Measurements from ENCODE around the gene GLO1.
A peak's percentile ranks its signal among the peaks of the same experiment; 100 is the strongest.

GLO1 gene

DNA sequence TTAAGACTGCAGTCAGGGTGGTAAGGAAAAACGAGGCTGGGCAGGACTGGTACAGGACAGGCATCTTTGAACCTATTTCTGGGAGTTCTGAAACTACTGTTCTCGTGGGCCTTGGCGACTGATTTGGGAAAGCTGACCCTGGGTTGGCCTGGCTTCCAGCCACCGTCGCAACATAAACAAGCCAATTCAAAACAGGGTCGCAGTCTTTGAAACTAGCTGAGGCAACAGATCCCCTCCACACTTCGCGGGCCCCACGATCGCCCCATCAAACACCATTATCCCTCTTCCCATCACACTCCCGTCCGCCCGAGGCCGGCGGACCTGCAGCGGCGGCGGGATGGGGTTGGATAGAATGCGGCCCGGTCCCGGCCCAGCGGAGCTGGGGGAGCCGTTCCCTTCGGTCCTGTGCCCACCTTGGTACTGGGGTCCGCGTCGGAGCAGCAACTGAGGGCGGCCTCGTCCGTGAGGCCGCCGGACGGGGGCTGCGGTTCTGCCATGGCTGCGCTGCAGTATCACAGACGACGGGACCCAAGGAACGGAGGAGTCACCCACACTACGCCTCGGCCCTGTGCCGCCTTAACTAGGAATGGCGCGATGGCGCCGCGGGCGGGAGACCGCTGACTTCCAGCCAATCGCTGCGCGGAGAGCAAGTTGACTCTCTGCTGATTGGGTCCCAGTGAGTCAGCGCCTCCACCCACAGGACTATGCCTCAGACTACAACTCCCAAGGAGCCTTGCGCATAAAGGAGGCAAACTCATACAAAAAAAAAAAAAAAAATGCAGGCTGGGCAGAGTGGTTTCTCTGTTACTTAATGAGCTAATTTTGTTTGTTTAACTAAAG, at the start of gene GLO1:
Gene GLO1 (minus strand): TSS at position 588 of the 840 bp plus-strand sequence. CDS start 91 bp downstream, at position 497.
- Mint-ChIP-seq H3K9me3 (peaks cover 8% of the 10 kb centered on the region), H3K36me3 (ENCODE audit: insufficient read depth) (peaks cover 7% of the 10 kb centered on the region)
- peak; percentile 100 for ATAC-seq (replicated peaks; ENCODE audit: extremely low read depth, poor library complexity, severe bottlenecking)

DNA sequence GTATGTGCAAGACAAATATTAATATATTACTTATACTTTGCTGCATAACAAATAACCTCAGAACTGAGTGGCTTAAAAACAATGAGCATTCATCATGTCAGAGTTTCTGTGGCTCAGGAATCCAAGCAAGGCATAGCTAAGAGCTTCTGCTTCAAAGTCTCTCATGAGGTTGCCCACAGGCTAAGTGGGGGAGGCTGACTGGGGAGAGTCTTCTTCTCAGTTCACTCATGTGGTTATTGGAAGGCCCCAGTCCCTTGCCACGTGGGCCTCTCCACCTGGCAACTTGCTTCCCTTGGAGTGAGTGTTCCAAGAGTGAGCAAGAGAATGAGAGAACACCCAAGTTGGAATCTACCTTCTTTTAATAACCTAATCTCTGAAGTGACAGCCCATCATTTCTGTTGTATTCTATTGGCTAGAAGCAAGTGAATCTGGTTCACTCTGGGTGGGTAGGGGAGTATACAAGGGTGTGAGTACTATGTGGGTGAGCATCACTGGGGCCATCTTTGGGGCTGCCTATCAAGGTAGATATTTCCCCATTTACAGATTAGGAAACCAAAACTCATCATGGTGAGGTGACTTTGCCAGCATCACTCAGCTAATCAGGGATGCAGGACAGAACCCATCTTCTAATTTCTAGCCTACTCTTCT, 48.1 kb upstream of the GLO1 start:
- Mint-ChIP-seq H3K4me1 (no peaks in the 10 kb centered on the region), H3K9me3 (no peaks in the 10 kb centered on the region), H3K27me3 (peaks cover 28% of the 10 kb centered on the region), H3K27ac (ENCODE audit: low read depth) (no peak overlapping the region), H3K36me3 (ENCODE audit: insufficient read depth) (no peaks in the 10 kb centered on the region), H3K4me3 (no peak overlapping the region)
- ATAC-seq (replicated peaks; ENCODE audit: extremely low read depth, poor library complexity, severe bottlenecking) (no peak), DNase-seq (ENCODE audit: low spot score in 2 of 2) (no peak)

More for the DNA sequence above, at the start of gene GLO1:
- peak within 1 kb of the TSS; percentile 86 for H3K27ac Mint-ChIP-seq (ENCODE audit: low read depth)
- peak within 1 kb of the TSS; percentile 77 for H3K4me3 Mint-ChIP-seq
- peaks cover 27% of the 10 kb centered on the region for H3K27me3 Mint-ChIP-seq
- peaks cover 26% of the 10 kb centered on the region for H3K4me1 Mint-ChIP-seq
- DNase-seq (ENCODE audit: low spot score in 2 of 2), result peak; percentile 89 to 93

DNA sequence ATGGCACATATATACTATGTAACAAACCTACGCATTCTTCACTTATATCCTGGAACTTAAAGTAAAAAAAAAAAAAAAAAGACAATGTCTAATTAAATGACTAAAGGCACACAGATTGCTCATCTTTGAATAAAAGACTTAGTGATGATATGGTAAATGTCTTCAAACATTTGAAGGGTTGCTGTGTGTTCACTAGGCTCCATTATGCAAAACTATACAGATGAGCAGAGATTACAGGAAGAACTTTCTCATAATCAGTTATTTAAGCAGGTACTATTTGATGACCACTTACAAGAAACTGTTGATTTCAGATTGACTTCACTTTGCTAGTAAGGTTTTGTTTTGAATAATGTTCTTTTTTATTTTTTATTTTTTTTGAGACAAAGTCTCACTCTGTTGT, 46.5 kb upstream of the GLO1 start:
- Mint-ChIP-seq H3K27ac (ENCODE audit: low read depth) (no peak overlapping the region), H3K9me3 (no peaks in the 10 kb centered on the region), H3K27me3 (peaks cover 42% of the 10 kb centered on the region), H3K36me3 (ENCODE audit: insufficient read depth) (no peaks in the 10 kb centered on the region), H3K4me3 (no peak overlapping the region), H3K4me1 (no peaks in the 10 kb centered on the region)
- no peak for ATAC-seq (replicated peaks; ENCODE audit: extremely low read depth, poor library complexity, severe bottlenecking)
- no peak for DNase-seq (ENCODE audit: low spot score in 2 of 2)

DNA sequence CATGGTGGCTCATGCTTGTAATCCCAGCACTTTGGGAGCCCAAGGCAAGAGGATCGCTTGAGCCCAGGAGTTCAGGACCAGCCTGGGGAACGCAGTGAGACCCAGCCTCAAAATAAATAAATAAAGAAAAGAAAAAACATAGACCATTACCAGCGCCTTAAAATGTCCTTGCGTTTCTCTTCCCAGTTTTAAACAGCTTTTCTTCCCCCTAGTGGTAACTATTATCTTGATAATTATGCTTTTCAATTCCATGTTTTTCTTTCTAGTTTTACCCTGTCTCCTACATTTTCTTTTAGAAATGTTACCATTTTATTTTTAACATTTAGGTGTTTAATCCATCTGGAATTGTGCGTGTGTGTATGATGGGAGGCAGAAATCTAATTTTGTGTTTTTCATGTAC, 36.6 kb upstream of the GLO1 start:
- Mint-ChIP-seq H3K4me1 (no peaks in the 10 kb centered on the region), H3K27me3 (peaks cover 78% of the 10 kb centered on the region), H3K9me3 (peaks cover 5% of the 10 kb centered on the region), H3K27ac (ENCODE audit: low read depth) (no peak overlapping the region), H3K4me3 (no peak overlapping the region), H3K36me3 (ENCODE audit: insufficient read depth) (peaks cover 1% of the 10 kb centered on the region)
- DNase-seq (ENCODE audit: low spot score in 2 of 2) (no peak), ATAC-seq (replicated peaks; ENCODE audit: extremely low read depth, poor library complexity, severe bottlenecking) (no peak)

- Mint-ChIP-seq H3K27ac (ENCODE audit: low read depth) (no peak overlapping the region), H3K4me3 (no peak overlapping the region), H3K4me1 (no peaks in the 10 kb centered on the region), H3K27me3 (peaks cover 76% of the 10 kb centered on the region), H3K36me3 (ENCODE audit: insufficient read depth) (peaks cover 1% of the 10 kb centered on the region), H3K9me3 (peaks cover 5% of the 10 kb centered on the region)
- DNase-seq (ENCODE audit: low spot score in 2 of 2) (no peak), ATAC-seq (replicated peaks; ENCODE audit: extremely low read depth, poor library complexity, severe bottlenecking) (no peak)
Measured at GRCh38 chr6:38738261-38738660, 35.3 kb upstream of the GLO1 start.

- no peak overlapping the region for H3K27ac Mint-ChIP-seq (ENCODE audit: low read depth)
- no peak for DNase-seq (ENCODE audit: low spot score in 2 of 2)
Measured at GRCh38 chr6:38736951-38737350, 34.0 kb upstream of the GLO1 start.

GRCh38 chr6:38730140-38730862, 27.4 kb upstream of the GLO1 start:
- Mint-ChIP-seq H3K36me3 (ENCODE audit: insufficient read depth) (peaks cover 1% of the 10 kb centered on the region), H3K27me3 (peaks cover 24% of the 10 kb centered on the region), H3K9me3 (peaks cover 2% of the 10 kb centered on the region)

More at GRCh38 chr6:38736951-38737350, 34.0 kb upstream of the GLO1 start:
- Mint-ChIP-seq H3K9me3 (peaks cover 5% of the 10 kb centered on the region), H3K4me3 (no peak overlapping the region), H3K36me3 (ENCODE audit: insufficient read depth) (peaks cover 1% of the 10 kb centered on the region), H3K27me3 (peaks cover 77% of the 10 kb centered on the region), H3K4me1 (no peaks in the 10 kb centered on the region)
- no peak for ATAC-seq (replicated peaks; ENCODE audit: extremely low read depth, poor library complexity, severe bottlenecking)

GRCh38 chr6:38728203-38728602, 25.3 kb upstream of the GLO1 start:
- ATAC-seq (replicated peaks; ENCODE audit: extremely low read depth, poor library complexity, severe bottlenecking), result no peak
- H3K4me3 Mint-ChIP-seq, result no peak overlapping the region
- no peak overlapping the region for H3K27ac Mint-ChIP-seq (ENCODE audit: low read depth)

More at GRCh38 chr6:38730140-38730862, 27.4 kb upstream of the GLO1 start:
- no peak overlapping the region for H3K27ac Mint-ChIP-seq (ENCODE audit: low read depth)
- no peak overlapping the region for H3K4me3 Mint-ChIP-seq
- ATAC-seq (replicated peaks; ENCODE audit: extremely low read depth, poor library complexity, severe bottlenecking) (no peak), DNase-seq (ENCODE audit: low spot score in 2 of 2) (no peak)
- no peaks in the 10 kb centered on the region for H3K4me1 Mint-ChIP-seq

GRCh38 chr6:38725414-38726183, 22.7 kb upstream of the GLO1 start:
- Mint-ChIP-seq H3K9me3 (peaks cover 9% of the 10 kb centered on the region), H3K27me3 (peaks cover 13% of the 10 kb centered on the region), H3K36me3 (ENCODE audit: insufficient read depth) (peaks cover 4% of the 10 kb centered on the region), H3K4me1 (no peaks in the 10 kb centered on the region), H3K27ac (ENCODE audit: low read depth) (no peak overlapping the region), H3K4me3 (no peak overlapping the region)
- no peak for DNase-seq (ENCODE audit: low spot score in 2 of 2)
- no peak for ATAC-seq (replicated peaks; ENCODE audit: extremely low read depth, poor library complexity, severe bottlenecking)

More at GRCh38 chr6:38728203-38728602, 25.3 kb upstream of the GLO1 start:
- H3K36me3 Mint-ChIP-seq (ENCODE audit: insufficient read depth), result no peaks in the 10 kb centered on the region
- H3K4me1 Mint-ChIP-seq, result no peaks in the 10 kb centered on the region
- no peak for DNase-seq (ENCODE audit: low spot score in 2 of 2)
- no peaks in the 10 kb centered on the region for H3K9me3 Mint-ChIP-seq
- peaks cover 13% of the 10 kb centered on the region for H3K27me3 Mint-ChIP-seq

GRCh38 chr6:38724343-38724742, 21.4 kb upstream of the GLO1 start:
- ATAC-seq (replicated peaks; ENCODE audit: extremely low read depth, poor library complexity, severe bottlenecking) (no peak), DNase-seq (ENCODE audit: low spot score in 2 of 2) (no peak)
- Mint-ChIP-seq H3K36me3 (ENCODE audit: insufficient read depth) (peaks cover 4% of the 10 kb centered on the region), H3K27ac (ENCODE audit: low read depth) (no peak overlapping the region), H3K27me3 (peaks cover 24% of the 10 kb centered on the region), H3K4me1 (no peaks in the 10 kb centered on the region), H3K9me3 (peaks cover 11% of the 10 kb centered on the region), H3K4me3 (no peak overlapping the region)

- H3K4me1 Mint-ChIP-seq, result no peaks in the 10 kb centered on the region
- peaks cover 29% of the 10 kb centered on the region for H3K27me3 Mint-ChIP-seq
- peaks cover 4% of the 10 kb centered on the region for H3K36me3 Mint-ChIP-seq (ENCODE audit: insufficient read depth)
- ATAC-seq (replicated peaks; ENCODE audit: extremely low read depth, poor library complexity, severe bottlenecking), result no peak
- no peak overlapping the region for H3K27ac Mint-ChIP-seq (ENCODE audit: low read depth)
- H3K9me3 Mint-ChIP-seq, result peaks cover 11% of the 10 kb centered on the region
- no peak for DNase-seq (ENCODE audit: low spot score in 2 of 2)
- H3K4me3 Mint-ChIP-seq, result no peak overlapping the region
Measured at GRCh38 chr6:38723783-38724182, 20.8 kb upstream of the GLO1 start.

Measured in central memory CD8-positive, alpha-beta T cell (primary cell).